ENCODE measurements around the gene COL4A5.

- TF ChIP-seq GATA1 (IDR thresholded peaks at IDR 0.05; ENCODE audit: low read depth, low read length) (no peak), POLR2A (IDR thresholded peaks at IDR 0.05; ENCODE audit: low read length) (no peak)
Observed at GRCh38 chrX:108557580-108557979, 117.9 kb downstream of the COL4A5 start.
